ENCODE results near the gene ITGB6. TPM values are rescaled to one million over a fixed set of nuclear protein-coding genes. Genes with fewer than 3 reads are reported as not detected.

ITGB6 gene
- total and polyA plus RNA-seq, 2 of the 8 experiments (the other 6 are each of a cell fraction or from before 2014, with no cell fraction given) = not detected

- H3K18ac ChIP-seq (ENCODE audit: extremely low read depth, low read length) = no peak overlapping the region
- H2BK20ac ChIP-seq (ENCODE audit: low read length) = no peak overlapping the region
- no peak overlapping the region for H2AK5ac ChIP-seq (ENCODE audit: low read depth, low read length)
- H4K20me1 ChIP-seq (replicated peaks in 1 of 2; ENCODE audit: control insufficient read depth in 1 of 2, insufficient read depth in 2 of 2, low read length in 2 of 2) = no peaks in the 10 kb centered on the region
- H3K9me3 ChIP-seq (ENCODE audit: insufficient read depth in 2 of 2, low read depth in 1 of 2, low read length in 1 of 2) = no peaks in the 10 kb centered on the region
- H2BK5ac ChIP-seq (ENCODE audit: low read depth, low read length) = no peak overlapping the region
- H4K8ac ChIP-seq (ENCODE audit: extremely low read depth, insufficient read depth, low read length) = no peak overlapping the region
- no peaks in the 10 kb centered on the region for H3K4me1 ChIP-seq (replicated peaks in 1 of 4; ENCODE audit: control insufficient read depth in 3 of 4, insufficient read depth in 4 of 4, low read length in 3 of 4)
- H4K5ac ChIP-seq (ENCODE audit: insufficient read length, low read depth, low read length) = no peak overlapping the region
- no peaks in the 10 kb centered on the region for H3K27me3 ChIP-seq (replicated peaks in 1 of 4; ENCODE audit: control insufficient read depth in 3 of 4, extremely low read depth in 1 of 4, insufficient read depth in 3 of 4, low read length in 3 of 4)
- H3K4me2 ChIP-seq (ENCODE audit: insufficient read depth in 1 of 2, low read depth in 2 of 2, low read length in 2 of 2) = no peak overlapping the region
- no peaks in the 10 kb centered on the region for H3K79me1 ChIP-seq (ENCODE audit: low read depth, low read length)
- H2BK15ac ChIP-seq (ENCODE audit: low read length) = no peak overlapping the region
- DNase-seq (ENCODE audit: low read depth in 1 of 2, low spot score in 2 of 2) (no peak), FAIRE-seq (no peak)
- no peak overlapping the region for H3K4ac ChIP-seq (replicated peaks; ENCODE audit: insufficient read length, low read depth, low read length)
- H2BK12ac ChIP-seq (ENCODE audit: low read depth, low read length) = no peak overlapping the region
- H2BK120ac ChIP-seq (replicated peaks; ENCODE audit: low read depth, low read length) = no peak overlapping the region
- H2AFZ ChIP-seq (ENCODE audit: low read length) = no peak overlapping the region
- ChIA-PET CTCF (ENCODE audit: partially characterized antibody) (no interaction called here), POLR2A (ENCODE audit: partially characterized antibody) (no interaction called here)
- H3K9ac ChIP-seq (replicated peaks in 1 of 4; ENCODE audit: extremely low read depth in 1 of 4, low read depth in 3 of 4, low read length in 3 of 4) = no peak overlapping the region
- H3K27ac ChIP-seq (ENCODE audit: low read depth, low read length) = no peak overlapping the region
- no peak overlapping the region for H3K23ac ChIP-seq (ENCODE audit: insufficient read length)
- no peaks in the 10 kb centered on the region for H3K23me2 ChIP-seq (ENCODE audit: low read depth, low read length)
- no peaks in the 10 kb centered on the region for H3K36me3 ChIP-seq (ENCODE audit: control insufficient read depth in 2 of 4, insufficient read depth in 4 of 4, low read length in 3 of 4)
- no peak overlapping the region for H3K14ac ChIP-seq (ENCODE audit: insufficient read length)
- no peak overlapping the region for H3K56ac ChIP-seq (replicated peaks; ENCODE audit: insufficient read length, low read depth, low read length)
- no peaks in the 10 kb centered on the region for H3K79me2 ChIP-seq (ENCODE audit: control insufficient read depth in 1 of 2, insufficient read depth in 2 of 2, low read length in 2 of 2)
- no peak overlapping the region for H4K91ac ChIP-seq (replicated peaks; ENCODE audit: insufficient read length, low read length)
- no peak overlapping the region for H3K4me3 ChIP-seq (ENCODE audit: extremely low read depth in 1 of 4, insufficient read depth in 2 of 4, low read depth in 3 of 4, low read length in 4 of 4)
- TF ChIP-seq SUZ12 (IDR thresholded peaks at IDR 0.05; ENCODE audit: low read length) (no peak), ASH2L (IDR thresholded peaks at IDR 0.05; ENCODE audit: low read length) (no peak), RAD21 (IDR thresholded peaks at IDR 0.05 in 1 of 2, conservative IDR thresholded peaks at IDR 0.05 in 1 of 2; ENCODE audit: low read depth in 2 of 2, low read length in 2 of 2) (no peak), GABPA (IDR thresholded peaks at IDR 0.05; ENCODE audit: borderline replicate concordance, insufficient read depth, low read length) (no peak), KDM4A (IDR thresholded peaks at IDR 0.05; ENCODE audit: low read depth, low read length, severe bottlenecking) (no peak), ATF3 (IDR thresholded peaks at IDR 0.05; ENCODE audit: insufficient read depth, low read depth, low read length) (no peak), PHF8 (conservative IDR thresholded peaks at IDR 0.05; ENCODE audit: low read depth, low read length) (no peak), JUN (IDR thresholded peaks at IDR 0.05; ENCODE audit: low read depth, low read length) (no peak), RNF2 (IDR thresholded peaks at IDR 0.05; ENCODE audit: borderline replicate concordance, low read depth, low read length, missing control alignments, poor library complexity, severe bottlenecking) (no peak), HDAC2 (IDR thresholded peaks at IDR 0.05; ENCODE audit: borderline replicate concordance in 1 of 2, low read depth in 2 of 2, low read length in 2 of 2) (no peak)
These were observed 30.1 kb downstream of the ITGB6 start for GRCh38 chr2:160169988-160170387.

Measured in H1 (cell line).